Body of pancreas (tissue), 4 donors: ENCODE data around the gene RGS17. TPM values are rescaled to one million over a fixed set of nuclear protein-coding genes. Genes with fewer than 3 reads are reported as not detected.

Experiments used
- ATAC-seq: fragments of 150-250 bp; one replicate; pipeline ENCODE4 v1.9.1; 2016
- DNase-seq, 4 donors: peaks; one replicate each; pipeline ENCODE4 v3.0.0-alpha.2; 2019
- H3K27ac ChIP-seq, 4 donors: fragments of 200-600 bp; sonication (generic); 1 replicate in 3 of 4; 2 replicates in 1 of 4; pipeline versions ENCODE4 v1.5.1 to v1.6.1; 2016 to 2019; ENCODE audit warnings: mild to moderate bottlenecking in 1 of 4, mixed read lengths in 1 of 4, moderate library complexity in 1 of 4
- H3K27me3 ChIP-seq, 2 donors: fragments of 200-600 bp; sonication (generic); one replicate each; pipeline ENCODE4 v1.6.0; 2016; ENCODE audit warnings: mild to moderate bottlenecking in 1 of 2
- H3K36me3 ChIP-seq, 2 donors: fragments of 200-600 bp; sonication (generic); replicated peaks in 1 of 2; 2 replicates each; pipeline ENCODE4 v1.5.1; 2016; ENCODE audit warnings: low read depth in 2 of 2; ENCODE audit not compliant: insufficient read depth in 1 of 2
- H3K4me1 ChIP-seq: fragments of 200-600 bp; sonication (generic); one replicate; pipeline ENCODE4 v1.6.0; 2016
- H3K4me3 ChIP-seq, 2 donors: fragments of 200-600 bp; sonication (generic); 1 replicate in 1 of 2; 2 replicates in 1 of 2; pipeline ENCODE4 v1.5.1; 2016 to 2019
- H3K9me3 ChIP-seq, 3 donors: fragments of 200-600 bp; sonication (generic); 1 replicate in 2 of 3; 2 replicates in 1 of 3; pipeline ENCODE4 v1.5.1; 2016
- POLR2A ChIP-seq, 3 donors: fragments of 450-650 bp; IDR thresholded peaks; one replicate each; pipeline ENCODE4 v1.6.1; 2016; ENCODE audit warnings: antibody characterized with exemption in 3 of 3, mild to moderate bottlenecking in 2 of 3
- WGBS, 2 donors: methylation state at CpG; one replicate each; pipeline ENCODE4 v1.1.5; 2017; 5-methylcytosine and 5-hydroxymethylcytosine counted together
- intact Hi-C: fragments of 100-400 bp; cut with DNase I; formaldehyde crosslinking; loops from one replicate; pipeline ENCODE4 v1.15.1; 2023
- total RNA-seq, 2 donors: library from RNA; depleted of rRNA; stranded (reverse); fragments of >200 nt; gene quantifications; one replicate each; pipeline ENCODE4 v1.1.0, GENCODE V29; 2016
- TF ChIP-seq, protein P1 (sequence below), 7 experiments: fragments of 450-650 bp in 4 of 7; fragments of 200-600 bp in 3 of 7; sonication (generic) in 3 of 7; IDR thresholded peaks; one replicate each; pipeline ENCODE4 v1.5.1; 2016 to 2019; ENCODE audit warnings: antibody characterized with exemption in 7 of 7

Gene RGS17
- total RNA-seq, 2 donors from 2014 or later, result 0.33 to 1.0 TPM

DNA sequence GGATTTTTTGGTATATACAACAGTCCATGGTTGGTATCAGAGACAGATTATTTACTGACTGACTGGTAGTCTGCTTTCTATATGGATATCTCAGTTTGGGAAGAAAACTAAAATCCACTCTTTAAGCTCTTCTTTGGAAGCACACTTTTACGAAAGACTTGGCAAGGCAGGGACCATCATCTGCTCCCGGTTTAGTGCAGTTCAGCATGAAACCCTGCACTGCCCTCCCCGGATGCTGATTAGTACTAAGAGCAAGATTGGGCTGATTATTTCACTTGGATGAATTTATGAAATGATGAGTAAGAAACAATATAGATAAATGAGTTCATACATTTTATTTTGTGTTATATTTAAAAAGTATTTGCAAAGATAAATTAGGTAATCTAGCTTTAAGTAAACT lies 56.3 kb downstream of the RGS17 start:
- no peak for ATAC-seq
- intact Hi-C loops, result no loop called here
- no peak for TF ChIP-seq POLR2A (IDR thresholded peaks at IDR 0.05)
- TF ChIP-seq, protein P1, sequence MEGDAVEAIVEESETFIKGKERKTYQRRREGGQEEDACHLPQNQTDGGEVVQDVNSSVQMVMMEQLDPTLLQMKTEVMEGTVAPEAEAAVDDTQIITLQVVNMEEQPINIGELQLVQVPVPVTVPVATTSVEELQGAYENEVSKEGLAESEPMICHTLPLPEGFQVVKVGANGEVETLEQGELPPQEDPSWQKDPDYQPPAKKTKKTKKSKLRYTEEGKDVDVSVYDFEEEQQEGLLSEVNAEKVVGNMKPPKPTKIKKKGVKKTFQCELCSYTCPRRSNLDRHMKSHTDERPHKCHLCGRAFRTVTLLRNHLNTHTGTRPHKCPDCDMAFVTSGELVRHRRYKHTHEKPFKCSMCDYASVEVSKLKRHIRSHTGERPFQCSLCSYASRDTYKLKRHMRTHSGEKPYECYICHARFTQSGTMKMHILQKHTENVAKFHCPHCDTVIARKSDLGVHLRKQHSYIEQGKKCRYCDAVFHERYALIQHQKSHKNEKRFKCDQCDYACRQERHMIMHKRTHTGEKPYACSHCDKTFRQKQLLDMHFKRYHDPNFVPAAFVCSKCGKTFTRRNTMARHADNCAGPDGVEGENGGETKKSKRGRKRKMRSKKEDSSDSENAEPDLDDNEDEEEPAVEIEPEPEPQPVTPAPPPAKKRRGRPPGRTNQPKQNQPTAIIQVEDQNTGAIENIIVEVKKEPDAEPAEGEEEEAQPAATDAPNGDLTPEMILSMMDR (IDR thresholded peaks at IDR 0.05), result no peak
- Histone ChIP-seq H3K36me3 (no peaks in the 10 kb centered on the region), H3K9me3 (no peaks in the 10 kb centered on the region), H3K4me1 (no peaks in the 10 kb centered on the region), H3K27me3 (no peaks in the 10 kb centered on the region), H3K27ac (no peak overlapping the region), H3K4me3 (no peak overlapping the region)
- DNase-seq, result no peak
- 63 to 65% methylated on average over 3 of the region's 3 CpGs for WGBS, 2 donors

DNA sequence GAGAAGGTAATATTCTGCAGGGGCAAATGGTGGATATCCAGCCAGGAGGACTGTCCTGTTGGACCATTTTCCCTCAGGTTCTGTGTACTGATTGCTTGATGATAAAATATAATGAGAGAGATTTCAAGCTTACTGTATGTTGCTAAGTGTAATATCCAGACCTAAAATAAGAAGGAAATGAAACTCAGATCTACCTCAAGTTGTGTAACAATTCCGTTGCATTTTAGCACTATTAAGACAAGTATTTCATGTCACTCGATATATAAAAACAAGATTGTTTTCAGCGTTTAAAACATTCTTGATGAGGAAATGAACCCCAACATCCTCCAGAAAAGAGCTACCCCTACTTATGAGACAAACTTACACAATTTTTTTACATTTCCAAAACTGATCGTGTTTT lies 57.2 kb downstream of the RGS17 start:
- WGBS, 2 donors, result 66 to 74% methylated on average over 4 of the region's 4 CpGs

DNA sequence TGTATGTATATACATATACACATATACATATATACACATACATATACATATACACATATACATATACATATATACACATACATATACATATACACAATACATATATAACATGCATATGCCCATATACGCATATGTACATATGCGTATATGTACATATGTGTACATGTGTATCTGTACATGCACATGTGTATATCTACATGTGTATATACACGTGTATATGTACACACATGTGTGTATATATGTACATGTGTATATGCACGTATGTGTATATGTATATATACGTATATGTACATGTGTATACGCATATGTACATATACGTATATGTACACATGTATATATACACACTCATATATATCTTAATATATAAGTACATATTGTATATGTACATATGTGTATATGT lies 60.3 kb downstream of the RGS17 start:
- H3K27me3 ChIP-seq, result no peaks in the 10 kb centered on the region
- DNase-seq, result no peak

More for the DNA sequence above, 57.2 kb downstream of the RGS17 start:
- no peaks in the 10 kb centered on the region for H3K27me3 ChIP-seq
- no peak overlapping the region for H3K27ac ChIP-seq
- ATAC-seq (no peak), DNase-seq (no peak)
- intact Hi-C loops, result no loop called here
- H3K9me3 ChIP-seq, result no peaks in the 10 kb centered on the region
- H3K4me1 ChIP-seq, result no peaks in the 10 kb centered on the region
- TF ChIP-seq POLR2A (IDR thresholded peaks at IDR 0.05), result no peak
- TF ChIP-seq, protein P1 (IDR thresholded peaks at IDR 0.05), result no peak
- no peak overlapping the region for H3K4me3 ChIP-seq
- H3K36me3 ChIP-seq, result no peaks in the 10 kb centered on the region

DNA sequence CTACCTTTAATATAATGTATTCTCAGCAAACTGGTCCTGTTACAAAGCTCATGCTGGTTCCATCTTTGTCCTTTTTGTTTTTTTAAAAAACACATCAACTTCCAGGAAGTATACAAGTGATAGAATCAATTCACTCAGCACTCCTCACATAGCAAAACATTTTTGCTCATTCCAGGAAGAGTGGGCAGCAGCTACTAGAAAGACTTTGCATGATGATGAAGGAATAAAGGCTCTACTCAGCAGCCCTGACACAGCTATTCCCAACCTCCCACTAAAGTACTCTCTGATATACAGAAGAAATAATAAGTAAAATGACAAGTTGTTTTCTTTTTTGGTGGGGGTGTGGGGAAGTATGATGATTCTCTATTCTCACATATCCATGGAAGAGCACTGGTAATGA lies 61.2 kb downstream of the RGS17 start:
- ATAC-seq, result no peak
- DNase-seq, result no peak
- Histone ChIP-seq H3K27me3 (no peaks in the 10 kb centered on the region), H3K9me3 (no peaks in the 10 kb centered on the region), H3K36me3 (no peaks in the 10 kb centered on the region), H3K4me1 (no peaks in the 10 kb centered on the region), H3K27ac (no peak overlapping the region), H3K4me3 (no peak overlapping the region)
- intact Hi-C loops, result no loop called here
- no peak for TF ChIP-seq POLR2A (IDR thresholded peaks at IDR 0.05)
- TF ChIP-seq, protein P1 (IDR thresholded peaks at IDR 0.05), result no peak

More for the DNA sequence above, 60.3 kb downstream of the RGS17 start:
- no peak for ATAC-seq
- Histone ChIP-seq H3K36me3 (no peaks in the 10 kb centered on the region), H3K4me1 (no peaks in the 10 kb centered on the region), H3K9me3 (no peaks in the 10 kb centered on the region), H3K27ac (no peak overlapping the region), H3K4me3 (no peak overlapping the region)
- TF ChIP-seq, protein P1 (IDR thresholded peaks at IDR 0.05), result no peak
- TF ChIP-seq POLR2A (IDR thresholded peaks at IDR 0.05), result no peak
- intact Hi-C loops, result no loop called here
- 85 to 88% methylated on average over 7 of the region's 7 CpGs for WGBS, 2 donors

DNA sequence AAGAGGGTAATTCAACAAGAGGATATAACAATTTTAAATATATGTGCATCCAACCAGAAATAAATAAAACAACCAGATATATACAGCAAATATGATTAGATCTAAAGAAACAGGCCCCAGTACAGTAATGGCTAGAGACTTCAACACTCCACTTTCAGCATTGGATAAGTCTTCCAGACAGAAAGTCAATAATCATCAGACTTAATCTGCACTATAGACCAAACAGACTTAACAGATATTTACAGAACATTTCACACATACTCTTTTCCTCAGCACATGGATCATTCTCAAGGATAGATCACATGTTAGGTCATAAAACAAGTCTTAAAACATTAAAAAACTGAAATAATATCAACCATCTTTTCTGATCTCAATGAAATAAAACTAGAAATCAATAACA lies 65.9 kb downstream of the RGS17 start:
- Histone ChIP-seq H3K36me3 (no peaks in the 10 kb centered on the region), H3K27me3 (no peaks in the 10 kb centered on the region), H3K9me3 (no peaks in the 10 kb centered on the region), H3K4me3 (no peak overlapping the region), H3K4me1 (no peaks in the 10 kb centered on the region), H3K27ac (no peak overlapping the region)
- ATAC-seq (no peak), DNase-seq (no peak)
- TF ChIP-seq, protein P1 (IDR thresholded peaks at IDR 0.05), result no peak
- TF ChIP-seq POLR2A (IDR thresholded peaks at IDR 0.05), result no peak
- intact Hi-C loops, result no loop called here
